MM.1S (cell line): ENCODE measurements around the gene MYH11.
A peak's percentile ranks its signal among the peaks of the same experiment; 100 is the strongest.

Experiments
- DNase-seq: peaks from one replicate; pipeline ENCODE4 v3.0.0-alpha.2; 2015
- H2AFZ ChIP-seq: fragments of 300-600 bp; sonication (generic); 2 replicates; pipeline ENCODE4 v1.6.0; 2016; ENCODE audit warnings: antibody characterized with exemption, low read length
- H3F3A ChIP-seq: fragments of 300-600 bp; sonication (generic); 2 replicates; pipeline ENCODE4 v1.6.1; 2016; ENCODE audit warnings: mild to moderate bottlenecking, antibody characterized with exemption, low read length, moderate library complexity, mixed read lengths; ENCODE audit not compliant: insufficient read depth
- H3K27ac ChIP-seq: fragments of 300-600 bp; sonication (generic); 2 replicates; pipeline ENCODE4 v1.5.1; 2016; ENCODE audit warnings: mild to moderate bottlenecking, low read length
- H3K27me3 ChIP-seq: fragments of 300-600 bp; sonication (generic); replicated peaks from 2 replicates; pipeline ENCODE4 v1.6.0; 2016; ENCODE audit warnings: low read length; ENCODE audit not compliant: insufficient read depth
- H3K36me3 ChIP-seq: fragments of 300-600 bp; sonication (generic); replicated peaks from 2 replicates; pipeline ENCODE4 v1.6.1; 2016; ENCODE audit warnings: mild to moderate bottlenecking, low read length, mixed read lengths; ENCODE audit not compliant: insufficient read depth
- H3K4me1 ChIP-seq: fragments of 300-600 bp; sonication (generic); 2 replicates; pipeline ENCODE4 v1.6.1; 2016; ENCODE audit warnings: low read length, mixed read lengths
- H3K4me2 ChIP-seq: fragments of 300-600 bp; sonication (generic); 2 replicates; pipeline ENCODE4 v1.6.0; 2016; ENCODE audit warnings: low read depth, low read length
- H3K4me3 ChIP-seq: fragments of 300-600 bp; sonication (generic); 2 replicates; pipeline ENCODE4 v1.5.1; 2016; ENCODE audit warnings: low read length, mixed read lengths
- H3K79me2 ChIP-seq: fragments of 300-600 bp; sonication (generic); 2 replicates; pipeline ENCODE4 v1.6.1; 2016; ENCODE audit warnings: mixed run types, low read length, mixed read lengths
- H3K9ac ChIP-seq: fragments of 300-600 bp; sonication (generic); 2 replicates; pipeline ENCODE4 v1.6.1; 2016; ENCODE audit warnings: low read length, mixed read lengths
- H3K9me2 ChIP-seq: fragments of 300-600 bp; sonication (generic); replicated peaks from 2 replicates; pipeline ENCODE4 v1.6.1; 2016; ENCODE audit warnings: mild to moderate bottlenecking, low read length, mixed read lengths; ENCODE audit not compliant: insufficient read depth
- H3K9me3 ChIP-seq: fragments of 300-600 bp; sonication (generic); replicated peaks from 2 replicates; pipeline ENCODE4 v1.6.1; 2016; ENCODE audit warnings: mild to moderate bottlenecking, low read length, mixed read lengths; ENCODE audit not compliant: insufficient read depth
- H4K20me1 ChIP-seq: fragments of 300-600 bp; sonication (generic); 2 replicates; pipeline ENCODE4 v1.6.1; 2016; ENCODE audit warnings: mild to moderate bottlenecking, low read length, moderate library complexity, mixed read lengths; ENCODE audit not compliant: insufficient read depth
- EZH2 ChIP-seq: fragments of 300-600 bp; sonication (generic); optimal IDR thresholded peaks from 2 replicates; pipeline ENCODE3; 2017; ENCODE audit warnings: low read depth, mild to moderate bottlenecking, antibody characterized with exemption, low read length, mixed read lengths
- EZH2phosphoT487 ChIP-seq: fragments of 300-600 bp; sonication (generic); IDR thresholded peaks from 2 replicates; pipeline ENCODE4 v1.6.1; 2018; ENCODE audit warnings: antibody characterized with exemption, low read length
- TF ChIP-seq, protein P1 (sequence below): fragments of 300-600 bp; sonication (generic); IDR thresholded peaks from 2 replicates; pipeline ENCODE4 v1.5.1; 2016; ENCODE audit warnings: antibody characterized with exemption, low read length, mixed read lengths

Gene MYH11

DNA sequence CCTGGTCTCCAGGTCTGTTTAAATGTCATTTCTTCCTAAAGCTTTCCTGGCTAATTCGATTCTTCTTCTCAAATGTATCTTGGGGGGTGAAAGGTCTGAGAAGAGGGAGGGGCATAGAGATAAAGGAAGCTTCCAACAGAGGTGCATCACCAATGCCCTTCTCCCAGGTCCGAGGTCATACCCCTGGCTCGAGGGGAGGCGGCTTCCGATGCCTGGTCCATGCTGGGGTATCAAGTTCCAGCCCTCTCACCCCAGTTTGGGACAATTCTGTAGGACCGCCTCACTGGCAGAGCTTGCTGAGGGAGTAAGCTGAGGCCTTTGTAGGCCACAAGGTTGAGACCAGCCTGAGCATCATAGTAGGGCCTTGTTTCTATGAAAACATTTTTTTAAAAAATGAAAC lies 41.8 kb upstream of the MYH11 start:
- H4K20me1 ChIP-seq: no peaks in the 10 kb centered on the region
- peaks cover 5% of the 10 kb centered on the region for H3F3A ChIP-seq
- H3K4me1 ChIP-seq: peaks cover 22% of the 10 kb centered on the region
- TF ChIP-seq EZH2: no peak
- no peak for TF ChIP-seq EZH2phosphoT487
- TF ChIP-seq, protein P1, sequence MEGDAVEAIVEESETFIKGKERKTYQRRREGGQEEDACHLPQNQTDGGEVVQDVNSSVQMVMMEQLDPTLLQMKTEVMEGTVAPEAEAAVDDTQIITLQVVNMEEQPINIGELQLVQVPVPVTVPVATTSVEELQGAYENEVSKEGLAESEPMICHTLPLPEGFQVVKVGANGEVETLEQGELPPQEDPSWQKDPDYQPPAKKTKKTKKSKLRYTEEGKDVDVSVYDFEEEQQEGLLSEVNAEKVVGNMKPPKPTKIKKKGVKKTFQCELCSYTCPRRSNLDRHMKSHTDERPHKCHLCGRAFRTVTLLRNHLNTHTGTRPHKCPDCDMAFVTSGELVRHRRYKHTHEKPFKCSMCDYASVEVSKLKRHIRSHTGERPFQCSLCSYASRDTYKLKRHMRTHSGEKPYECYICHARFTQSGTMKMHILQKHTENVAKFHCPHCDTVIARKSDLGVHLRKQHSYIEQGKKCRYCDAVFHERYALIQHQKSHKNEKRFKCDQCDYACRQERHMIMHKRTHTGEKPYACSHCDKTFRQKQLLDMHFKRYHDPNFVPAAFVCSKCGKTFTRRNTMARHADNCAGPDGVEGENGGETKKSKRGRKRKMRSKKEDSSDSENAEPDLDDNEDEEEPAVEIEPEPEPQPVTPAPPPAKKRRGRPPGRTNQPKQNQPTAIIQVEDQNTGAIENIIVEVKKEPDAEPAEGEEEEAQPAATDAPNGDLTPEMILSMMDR: no peak
- no peaks in the 10 kb centered on the region for H3K27me3 ChIP-seq
- no peaks in the 10 kb centered on the region for H3K79me2 ChIP-seq
- no peak overlapping the region for H3K4me2 ChIP-seq
- no peak overlapping the region for H2AFZ ChIP-seq
- no peaks in the 10 kb centered on the region for H3K36me3 ChIP-seq
- no peaks in the 10 kb centered on the region for H3K9me3 ChIP-seq
- H3K4me3 ChIP-seq: no peak overlapping the region
- no peak for DNase-seq
- H3K9ac ChIP-seq: no peak overlapping the region
- H3K9me2 ChIP-seq: no peaks in the 10 kb centered on the region
- H3K27ac ChIP-seq: no peak overlapping the region

DNA sequence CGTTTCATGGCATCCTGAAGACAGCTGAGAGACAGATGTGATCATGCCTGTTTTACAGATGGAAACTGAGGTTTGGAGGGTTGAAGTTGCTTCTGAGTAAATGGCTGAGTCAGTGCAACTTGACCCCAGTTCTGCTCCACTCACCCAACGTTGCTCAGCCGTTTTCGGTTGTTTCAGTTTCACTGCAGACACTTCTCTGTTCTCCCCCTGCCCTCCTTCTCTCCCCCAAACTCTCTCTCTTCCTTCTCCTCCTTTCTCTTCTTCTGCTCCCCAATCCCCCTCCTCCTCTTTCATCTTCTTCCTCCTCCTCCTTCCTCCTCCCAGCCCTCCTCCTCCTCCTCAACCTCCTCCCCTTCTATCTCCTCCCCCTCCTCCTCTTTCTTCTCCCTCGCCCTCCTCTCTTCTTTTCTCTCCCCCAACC lies 41.0 kb upstream of the MYH11 start:
- peak overlapping the region; percentile 39; the same call in 1 of the 2 replicates for H3K27ac ChIP-seq
- no peaks in the 10 kb centered on the region for H3K27me3 ChIP-seq
- H2AFZ ChIP-seq: peak overlapping the region; percentile 22; the same call in 1 of the 2 replicates
- DNase-seq: peak; percentile 80
- no peak overlapping the region for H3K9ac ChIP-seq
- TF ChIP-seq EZH2 (no peak), EZH2phosphoT487 (no peak)
- TF ChIP-seq, protein P1: no peak
- H3K4me2 ChIP-seq: peak overlapping the region; percentile 49; the same call in 1 of the 2 replicates
- no peaks in the 10 kb centered on the region for H3K79me2 ChIP-seq
- no peaks in the 10 kb centered on the region for H3K36me3 ChIP-seq
- peaks cover 5% of the 10 kb centered on the region for H3F3A ChIP-seq
- H3K9me3 ChIP-seq: no peaks in the 10 kb centered on the region
- H3K4me1 ChIP-seq: peaks cover 22% of the 10 kb centered on the region
- no peaks in the 10 kb centered on the region for H3K9me2 ChIP-seq
- H4K20me1 ChIP-seq: no peaks in the 10 kb centered on the region
- no peak overlapping the region for H3K4me3 ChIP-seq

DNA sequence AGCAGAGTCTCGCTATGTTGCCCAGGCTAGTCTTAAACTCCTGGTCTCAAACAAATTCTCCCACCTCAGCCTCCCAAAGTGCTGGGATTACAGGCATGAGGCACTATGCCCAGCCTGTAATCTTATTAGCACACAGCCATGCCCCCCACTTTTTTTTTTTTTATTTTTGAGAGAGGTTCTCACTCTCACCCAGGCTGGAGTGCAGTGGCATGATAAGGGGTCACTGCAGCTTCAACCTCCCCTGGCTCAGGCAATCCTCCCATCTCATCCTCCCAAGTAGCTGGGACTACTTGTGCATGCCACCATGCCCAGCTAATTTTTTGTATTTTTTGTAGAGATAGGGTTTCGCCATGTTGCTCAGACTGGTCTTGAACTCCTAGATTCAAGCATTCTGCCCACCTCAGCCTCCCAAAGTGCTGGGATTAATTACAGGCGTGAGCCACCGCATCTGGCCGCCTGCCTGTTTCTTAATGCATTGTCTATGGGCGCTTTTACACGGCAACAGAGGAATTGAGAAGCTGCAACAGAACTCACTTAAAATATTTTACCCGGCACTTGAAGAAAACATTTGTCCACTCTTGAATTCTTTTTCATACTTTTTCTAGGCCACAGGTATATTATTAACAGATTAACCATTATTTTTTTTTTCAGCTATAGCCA lies 40.4 kb upstream of the MYH11 start:
- DNase-seq: no peak
- Histone ChIP-seq H3K79me2 (no peaks in the 10 kb centered on the region), H3K9me3 (no peaks in the 10 kb centered on the region), H2AFZ (0 out of 2 replicates have a peak overlapping the region, but pooled peaks have one; percentile 22), H3K4me1 (peaks cover 22% of the 10 kb centered on the region), H3K4me2 (peak overlapping the region; percentile 49; the same call in 1 of the 2 replicates), H3K9ac (no peak overlapping the region), H3F3A (peaks cover 5% of the 10 kb centered on the region), H3K27me3 (no peaks in the 10 kb centered on the region), H3K4me3 (no peak overlapping the region), H4K20me1 (no peaks in the 10 kb centered on the region), H3K9me2 (no peaks in the 10 kb centered on the region), H3K27ac (peak overlapping the region; percentile 39; the same call in 1 of the 2 replicates), H3K36me3 (no peaks in the 10 kb centered on the region)
- TF ChIP-seq, protein P1: no peak
- TF ChIP-seq EZH2phosphoT487 (no peak), EZH2 (no peak)
